ENCODE data around the gene PCDHB1. TPM values are rescaled to one million over a fixed set of nuclear protein-coding genes. Genes with fewer than 3 reads are reported as not detected.

Gene PCDHB1, protein sequence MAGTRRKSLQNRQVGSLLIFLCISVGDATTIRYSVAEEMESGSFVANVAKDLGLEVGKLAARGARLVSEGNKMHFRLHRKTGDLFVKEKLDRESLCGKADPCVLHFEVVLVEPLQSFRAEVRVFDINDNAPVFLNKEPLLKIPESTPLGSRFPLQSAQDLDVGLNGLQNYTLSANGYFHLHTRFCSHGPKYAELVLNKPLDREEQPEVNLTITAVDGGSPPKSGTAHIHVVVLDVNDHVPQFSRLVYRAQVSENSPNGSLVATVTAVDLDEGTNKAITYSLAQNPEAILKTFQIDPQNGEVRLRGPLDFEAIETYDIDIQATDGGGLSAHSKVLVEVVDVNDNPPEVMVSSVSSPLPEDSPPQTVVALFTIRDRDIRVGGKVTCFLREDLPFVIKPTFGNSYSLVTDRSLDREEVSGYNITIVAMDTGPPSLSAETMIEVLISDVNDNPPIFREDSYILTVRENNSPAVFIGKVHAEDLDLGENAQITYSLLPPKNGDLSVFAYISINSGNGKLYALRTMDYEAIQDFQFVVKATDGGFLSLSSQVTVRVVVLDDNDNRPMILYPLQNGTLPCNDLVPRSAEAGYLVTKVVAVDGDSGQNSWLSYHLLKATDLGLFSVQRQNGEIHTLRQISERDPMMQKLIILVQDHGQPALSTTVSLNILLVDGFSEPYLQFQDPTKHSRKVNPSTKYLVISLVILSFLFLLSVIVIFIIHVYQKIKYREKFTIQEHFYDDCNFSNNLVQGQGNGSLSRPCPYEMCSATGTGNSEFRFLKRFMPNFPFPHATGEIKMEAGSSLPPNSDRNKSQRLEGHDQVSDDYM
- total RNA-seq = not detected in 2 replicates

DNA sequence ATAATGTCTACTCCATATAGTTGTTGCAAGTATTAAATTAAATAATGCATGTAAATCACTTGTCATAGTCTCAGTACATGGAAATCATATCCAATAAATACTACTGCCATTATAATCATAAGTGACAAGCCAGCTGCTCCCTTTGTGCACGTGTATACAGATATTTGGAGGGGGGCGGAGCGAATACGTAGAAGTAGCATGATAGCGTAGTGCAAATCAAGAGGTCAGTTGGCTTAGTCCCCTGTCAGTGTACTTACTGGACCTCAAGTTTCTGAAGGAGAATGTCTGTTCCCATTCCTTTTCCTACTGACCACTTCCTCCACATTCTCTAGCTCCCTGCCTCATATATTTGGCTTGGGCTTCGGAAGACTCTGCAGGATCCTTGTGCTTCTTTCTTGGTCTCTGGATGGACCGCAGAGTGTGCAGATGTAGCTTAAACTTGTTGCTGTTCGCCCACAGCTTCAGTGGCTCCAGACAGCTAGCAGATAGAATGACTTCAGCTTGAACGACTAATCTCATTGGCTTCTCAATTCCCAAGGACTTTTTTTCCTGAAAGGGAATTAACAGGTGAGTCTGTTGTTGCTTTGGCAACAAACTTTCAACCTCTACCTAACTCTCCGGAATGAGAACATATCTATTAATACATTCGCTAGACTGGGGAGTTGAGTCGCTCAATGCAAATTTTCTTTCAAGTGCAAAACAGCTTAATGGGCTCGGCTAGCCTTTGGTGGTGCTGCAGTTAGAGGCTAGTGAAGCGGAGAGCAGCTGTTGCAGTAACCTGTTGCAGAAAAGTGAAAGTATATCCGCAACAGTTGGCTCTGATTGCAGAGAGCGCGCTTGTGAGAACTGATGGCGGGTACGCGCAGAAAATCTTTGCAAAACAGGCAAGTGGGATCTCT, at the start of gene PCDHB1:
Gene PCDHB1 (plus strand): TSS at position 753 of the 899 bp plus-strand sequence. CDS start 97 bp downstream, at position 850.

DNA sequence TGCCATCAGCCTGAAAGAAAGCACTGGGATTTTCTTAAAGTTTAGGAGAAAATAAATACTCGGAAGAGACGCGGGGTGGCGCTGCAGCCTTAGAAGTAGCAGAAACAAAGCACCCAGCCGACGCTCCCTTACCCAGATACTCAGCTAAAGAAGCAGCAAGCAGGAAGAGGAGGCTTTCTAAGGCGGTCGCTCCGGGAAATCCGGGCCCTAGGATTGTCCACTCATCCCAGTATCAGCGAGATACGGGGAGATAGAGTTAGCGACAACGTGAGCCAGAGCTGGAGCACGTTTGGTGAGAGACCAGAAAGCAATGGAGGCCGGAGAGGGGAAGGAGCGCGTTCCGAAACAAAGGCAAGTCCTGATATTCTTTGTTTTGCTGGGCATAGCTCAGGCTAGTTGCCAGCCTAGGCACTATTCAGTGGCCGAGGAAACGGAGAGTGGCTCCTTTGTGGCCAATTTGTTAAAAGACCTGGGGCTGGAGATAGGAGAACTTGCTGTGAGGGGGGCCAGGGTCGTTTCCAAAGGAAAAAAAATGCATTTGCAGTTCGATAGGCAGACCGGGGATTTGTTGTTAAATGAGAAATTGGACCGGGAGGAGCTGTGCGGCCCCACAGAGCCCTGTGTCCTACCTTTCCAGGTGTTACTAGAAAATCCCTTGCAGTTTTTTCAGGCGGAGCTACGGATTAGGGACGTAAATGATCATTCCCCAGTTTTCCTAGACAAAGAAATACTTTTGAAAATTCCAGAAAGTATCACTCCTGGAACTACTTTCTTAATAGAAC, 43.5 kb downstream of the PCDHB1 start, which contains the start of gene PCDHB2:
Gene PCDHB2 (plus strand): TSS at position 135 of the 782 bp plus-strand sequence. CDS start 176 bp downstream, at position 311.

DNA sequence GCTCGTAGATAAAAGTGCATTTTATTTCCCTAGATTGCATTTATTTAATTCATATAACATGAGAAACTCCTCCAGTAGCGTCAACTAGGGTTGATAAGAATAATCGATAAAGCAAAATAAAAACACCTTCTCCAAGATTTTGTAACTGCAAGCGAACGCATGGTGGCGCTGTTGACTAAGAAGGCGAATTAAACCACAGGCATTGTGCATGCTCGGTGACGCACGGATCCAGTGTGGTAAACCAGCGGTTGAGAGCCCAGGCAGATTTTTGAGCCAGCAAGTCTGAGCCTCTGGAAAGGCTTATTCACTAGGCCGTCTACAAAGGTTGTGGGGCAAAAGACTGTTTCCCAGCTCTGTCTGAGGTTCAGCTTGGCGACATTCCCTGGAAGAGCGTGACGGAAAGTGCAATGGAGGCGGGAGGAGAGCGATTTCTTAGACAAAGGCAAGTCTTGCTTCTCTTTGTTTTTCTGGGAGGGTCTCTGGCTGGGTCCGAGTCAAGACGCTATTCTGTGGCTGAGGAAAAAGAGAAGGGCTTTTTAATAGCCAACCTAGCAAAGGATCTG, 49.1 kb downstream of the PCDHB1 start, which contains the start of gene PCDHB3:
Gene PCDHB3 (plus strand): TSS at position 231 of the 563 bp plus-strand sequence. CDS start 177 bp downstream, at position 408.

Other genes with a start within 250 kb of the PCDHB1 start
- 0.10 and 0.33 TPM in 2 replicates for gene PCDHA4, start 244.3 kb upstream of the PCDHB1 start, total RNA-seq
- gene PCDHA5, start 229.8 kb upstream of the PCDHB1 start, total RNA-seq = under 0.01 and 0.10 TPM in 2 replicates
- gene PCDHA6, start 223.4 kb upstream of the PCDHB1 start, total RNA-seq = 0.19 and 0.33 TPM in 2 replicates
- gene PCDHA7, start 217.1 kb upstream of the PCDHB1 start, total RNA-seq = 0.19 and 0.33 TPM in 2 replicates
- under 0.01 TPM in 1 of 2 replicates, not detected in the other for gene PCDHA8, start 210.2 kb upstream of the PCDHB1 start, total RNA-seq
- under 0.01 TPM in 2 replicates for gene PCDHA9, start 203.0 kb upstream of the PCDHB1 start, total RNA-seq
- gene PCDHA10, start 195.5 kb upstream of the PCDHB1 start, total RNA-seq = under 0.01 and 0.19 TPM in 2 replicates
- under 0.01 and 0.10 TPM in 2 replicates for gene PCDHA11, start 182.4 kb upstream of the PCDHB1 start, total RNA-seq
- under 0.01 TPM in 1 of 2 replicates, not detected in the other for gene PCDHA12, start 176.1 kb upstream of the PCDHB1 start, total RNA-seq
- gene PCDHA13, start 169.2 kb upstream of the PCDHB1 start, total RNA-seq = not detected in 2 replicates
- 0.10 and 0.33 TPM in 2 replicates for gene PCDHAC1, start 125.1 kb upstream of the PCDHB1 start, total RNA-seq
- 0.33 and 1.9 TPM in 2 replicates for gene PCDHAC2, start 84.9 kb upstream of the PCDHB1 start, total RNA-seq
- gene PCDHB2, start 43.2 kb downstream of the PCDHB1 start, total RNA-seq = 1.6 and 2.0 TPM in 2 replicates
- gene PCDHB3, start 49.1 kb downstream of the PCDHB1 start, total RNA-seq = 0.57 and 0.65 TPM in 2 replicates
- gene PCDHB4, start 70.4 kb downstream of the PCDHB1 start, total RNA-seq = 0.19 and 0.33 TPM in 2 replicates
- gene PCDHB5, start 83.8 kb downstream of the PCDHB1 start, total RNA-seq = 0.98 and 1.3 TPM in 2 replicates
- gene PCDHB6, start 98.7 kb downstream of the PCDHB1 start, total RNA-seq = under 0.01 and 0.19 TPM in 2 replicates
- 0.57 and 0.98 TPM in 2 replicates for gene PCDHB7, start 121.3 kb downstream of the PCDHB1 start, total RNA-seq
- 0.29 and 1.3 TPM in 2 replicates for gene PCDHB8, start 126.4 kb downstream of the PCDHB1 start, total RNA-seq
- 0.65 and 0.86 TPM in 2 replicates for gene PCDHB16, start 131.0 kb downstream of the PCDHB1 start, total RNA-seq
- 0.38 and 0.65 TPM in 2 replicates for gene PCDHB9, start 135.8 kb downstream of the PCDHB1 start, total RNA-seq
- gene PCDHB10, start 141.0 kb downstream of the PCDHB1 start, total RNA-seq = 1.1 and 1.3 TPM in 2 replicates
- 0.57 and 0.65 TPM in 2 replicates for gene PCDHB11, start 148.3 kb downstream of the PCDHB1 start, total RNA-seq
- 0.76 and 0.98 TPM in 2 replicates for gene PCDHB12, start 157.3 kb downstream of the PCDHB1 start, total RNA-seq
- gene PCDHB13, start 162.5 kb downstream of the PCDHB1 start, total RNA-seq = 1.3 and 2.6 TPM in 2 replicates
- gene PCDHB14, start 172.0 kb downstream of the PCDHB1 start, total RNA-seq = 0.98 and 1.2 TPM in 2 replicates
- 0.98 and 1.1 TPM in 2 replicates for gene PCDHB15, start 194.0 kb downstream of the PCDHB1 start, total RNA-seq